Measurements from ENCODE around the gene TTC4. TPM values are rescaled to one million over a fixed set of nuclear protein-coding genes. Genes with fewer than 3 reads are reported as not detected.
"Not testable (repeated sequence)": the region's sequence is repeated elsewhere in the genome, so short reads cannot be mapped to it uniquely, and the experiment has no call there.

Gene TTC4
- total RNA-seq, 8 experiments from 2014 or later, result 22.2 to 38.2 (median 27.3) TPM

DNA sequence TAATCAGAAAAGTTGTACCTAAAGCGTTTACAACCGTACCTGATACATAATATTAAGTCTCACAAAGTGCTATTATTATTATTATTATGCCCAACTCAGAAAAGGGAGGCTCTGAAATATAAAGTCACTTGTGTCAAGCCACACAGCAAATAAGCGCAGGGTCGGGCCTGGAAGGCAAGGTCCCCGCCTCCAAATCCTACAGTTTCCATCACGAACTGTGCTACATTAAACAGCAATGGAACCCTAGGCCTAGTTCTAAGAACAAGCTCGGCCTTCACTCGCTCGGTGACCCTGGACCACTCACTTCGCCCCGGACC, 48.1 kb downstream of the TTC4 start:
- 0 to 6% (median 0%) methylated on average over 1 to 10 of the region's 11 CpGs for WGBS, 10 experiments
- Histone ChIP-seq H3K27ac (peak overlapping the region; percentile 38 to 42), H3K4me3 (peak overlapping the region; percentile 60 to 91 (median 72)), H3K4me1 (replicated peaks in 1 of 2) (peaks cover 6% of the 10 kb centered on the region in 2 donors)
- in situ Hi-C loops (cut with MboI; ENCODE audit: low pct_unique_long_range_greater_than_20kb in 2 of 9, low sequenced_read_pairs in 9 of 9, unreplicated experiment in 9 of 9), result no loop called here
- ATAC-seq (replicated peaks in 6 of 8), result peak in 3 of 8 experiments; percentile 3 to 4 (median 4)

DNA sequence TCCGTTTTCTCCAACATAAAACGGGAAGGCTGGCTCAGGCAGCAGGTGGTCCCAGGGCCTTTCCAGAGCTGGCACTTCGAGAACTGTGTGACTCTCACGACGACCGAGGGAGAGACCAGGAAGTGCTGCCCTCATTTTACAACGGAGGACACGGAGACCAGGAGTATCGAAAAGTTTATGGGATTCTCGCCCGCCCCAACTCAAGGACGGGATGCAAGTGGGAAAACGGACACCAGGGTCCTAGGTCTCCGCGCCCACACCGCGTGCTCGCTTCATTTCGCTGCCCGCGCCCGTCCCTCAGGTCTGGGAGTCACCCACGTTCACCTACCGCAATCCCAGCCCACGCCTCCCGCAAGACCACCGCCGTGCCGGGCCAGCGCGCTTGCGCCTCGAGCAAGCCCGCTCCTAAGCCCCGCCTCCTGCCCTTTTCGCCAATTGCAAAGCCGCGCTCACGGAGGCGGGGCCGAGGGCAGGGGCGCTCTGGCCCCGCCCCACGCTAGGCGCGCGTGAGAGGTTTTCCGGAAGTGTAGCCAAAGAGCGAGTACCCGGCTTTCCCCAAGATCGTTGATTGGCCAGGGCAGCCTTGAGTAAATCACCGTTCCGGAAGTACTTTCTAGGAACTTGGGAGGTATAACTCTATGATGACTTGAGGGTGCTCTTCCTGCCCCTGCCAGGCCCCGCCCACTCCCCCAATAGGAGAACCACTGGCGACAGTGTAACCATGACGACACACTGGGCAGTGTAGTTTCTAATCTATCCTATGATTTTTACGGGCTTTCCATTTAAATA, 48.7 kb downstream of the TTC4 start, which contains the start of gene PARS2:
TSS of gene PARS2 (minus strand) at position 391 of the 789 bp plus-strand sequence. CDS start 5,362 bp downstream, outside the sequence.
- peaks cover 6% of the 10 kb centered on the region in 2 donors for H3K4me1 ChIP-seq (replicated peaks in 1 of 2)
- peak within 1 kb of the TSS; percentile 38 to 42 for H3K27ac ChIP-seq
- H3K4me3 ChIP-seq, result peak within 1 kb of the TSS; percentile 60 to 91 (median 72)
- in situ Hi-C loops (cut with MboI; ENCODE audit: low pct_unique_long_range_greater_than_20kb in 2 of 9, low sequenced_read_pairs in 9 of 9, unreplicated experiment in 9 of 9), result no loop called here
- ATAC-seq (replicated peaks in 6 of 8), result peak; percentile 88 to 96 (median 94)
- WGBS, 10 experiments, result 0 to 2% (median 0%) methylated on average over 1 to 40 of the region's 57 CpGs; no CpG with 5 or more reads in 2 of the 10 experiments

DNA sequence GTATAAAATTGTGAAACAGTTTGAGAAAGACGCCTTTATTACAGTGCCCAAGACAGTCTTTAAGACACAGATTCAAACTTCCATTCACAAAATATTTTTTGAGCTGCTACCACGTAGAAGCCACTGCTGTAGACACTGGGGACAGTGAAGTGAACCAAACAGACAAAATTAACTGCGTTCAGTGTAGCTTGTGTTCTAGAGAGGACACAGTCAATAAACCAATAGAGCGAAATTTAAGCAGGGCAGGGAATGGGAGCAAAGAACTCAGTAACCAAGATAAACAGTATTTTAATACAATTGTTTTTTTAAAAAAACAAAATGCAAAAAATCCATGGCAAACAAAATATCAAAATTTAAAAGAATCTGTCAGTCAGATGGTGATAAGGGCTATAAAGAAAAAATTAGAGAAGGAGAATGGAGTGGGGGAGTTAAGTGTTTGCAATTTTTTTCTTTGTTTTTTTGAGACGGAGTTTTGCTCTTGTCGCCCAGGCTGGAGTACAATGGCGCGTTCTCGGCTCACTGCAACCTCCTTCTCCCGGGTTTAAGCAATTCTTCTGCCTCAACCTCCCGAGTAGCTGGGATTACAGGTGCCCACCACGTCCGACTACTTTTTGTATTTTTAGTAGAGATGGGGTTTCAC, 49.4 kb downstream of the TTC4 start:
- Histone ChIP-seq H3K4me1 (replicated peaks in 1 of 2) (peaks cover 6% of the 10 kb centered on the region in 2 donors), H3K4me3 (peak overlapping the region; percentile 32 to 47 (median 37)), H3K27ac (peak overlapping the region in 1 of 2 donors; percentile 5)
- WGBS, 10 experiments, result 0 to 80% (median 53%) methylated on average over 3 to 13 of the region's 13 CpGs
- peak; percentile 5 to 37 (median 30) for ATAC-seq (replicated peaks in 6 of 8)
- in situ Hi-C loops (cut with MboI; ENCODE audit: low pct_unique_long_range_greater_than_20kb in 2 of 9, low sequenced_read_pairs in 9 of 9, unreplicated experiment in 9 of 9), result no loop called here

DNA sequence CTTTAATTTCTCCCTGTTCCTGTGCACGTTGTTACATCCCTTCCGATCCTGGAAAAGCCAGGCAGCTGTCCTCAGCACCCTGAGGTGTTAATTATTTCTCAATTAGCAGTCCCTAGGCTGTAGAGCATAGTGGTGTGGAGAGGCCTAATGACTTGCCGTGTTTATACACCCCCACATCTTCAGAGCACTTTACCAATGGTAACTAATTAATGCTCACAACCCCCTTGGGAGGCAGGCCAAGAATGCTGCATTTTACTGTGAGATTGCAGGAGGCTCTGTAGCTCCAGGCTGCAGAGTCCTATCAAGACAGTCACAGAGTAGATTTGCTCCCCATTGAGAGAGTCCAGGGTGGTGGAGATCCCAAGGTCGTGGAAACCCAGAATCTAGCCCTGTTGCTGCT, 51.1 kb downstream of the TTC4 start:
- Histone ChIP-seq H3K4me3 (no peak overlapping the region), H3K27ac (no peak overlapping the region), H3K4me1 (replicated peaks in 1 of 2) (peaks cover 6% of the 10 kb centered on the region in 2 donors)
- no peak for ATAC-seq (replicated peaks in 6 of 8)
- in situ Hi-C loops (cut with MboI; ENCODE audit: low pct_unique_long_range_greater_than_20kb in 2 of 9, low sequenced_read_pairs in 9 of 9, unreplicated experiment in 9 of 9), result no loop called here
- 0 to 42% (median 28%) methylated on average over 1 to 4 of the region's 4 CpGs; no CpG with 5 or more reads in 3 of the 10 experiments for WGBS, 10 experiments

DNA sequence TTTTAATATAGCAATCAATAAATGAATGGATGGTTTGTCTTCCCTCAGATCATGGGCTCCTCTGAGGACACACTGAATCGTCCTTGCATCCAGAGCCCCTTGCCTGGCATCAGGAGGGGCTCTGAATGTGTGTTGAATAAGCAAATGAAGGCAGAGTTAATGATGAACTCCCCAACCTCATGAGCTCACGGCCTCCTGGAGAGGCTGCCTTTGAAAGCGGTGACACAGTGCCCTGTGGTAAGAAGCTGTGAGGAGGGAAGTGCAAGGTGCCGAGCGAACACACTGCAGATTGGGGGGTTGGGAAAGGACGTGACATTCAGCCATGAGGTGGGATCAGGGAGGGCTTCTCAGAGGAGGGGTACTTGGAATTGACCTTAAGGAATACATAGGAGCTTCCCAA, 51.9 kb downstream of the TTC4 start:
- H3K4me3 ChIP-seq, result no peak overlapping the region
- H3K4me1 ChIP-seq (replicated peaks in 1 of 2), result peaks cover 6% of the 10 kb centered on the region in 2 donors
- no peak overlapping the region for H3K27ac ChIP-seq
- in situ Hi-C loops (cut with MboI; ENCODE audit: low pct_unique_long_range_greater_than_20kb in 2 of 9, low sequenced_read_pairs in 9 of 9, unreplicated experiment in 9 of 9), result no loop called here
- no peak for ATAC-seq (replicated peaks in 6 of 8)
- WGBS, 10 experiments, result 0 to 39% (median 22%) methylated on average over 1 to 6 of the region's 6 CpGs; no CpG with 5 or more reads in 4 of the 10 experiments

DNA sequence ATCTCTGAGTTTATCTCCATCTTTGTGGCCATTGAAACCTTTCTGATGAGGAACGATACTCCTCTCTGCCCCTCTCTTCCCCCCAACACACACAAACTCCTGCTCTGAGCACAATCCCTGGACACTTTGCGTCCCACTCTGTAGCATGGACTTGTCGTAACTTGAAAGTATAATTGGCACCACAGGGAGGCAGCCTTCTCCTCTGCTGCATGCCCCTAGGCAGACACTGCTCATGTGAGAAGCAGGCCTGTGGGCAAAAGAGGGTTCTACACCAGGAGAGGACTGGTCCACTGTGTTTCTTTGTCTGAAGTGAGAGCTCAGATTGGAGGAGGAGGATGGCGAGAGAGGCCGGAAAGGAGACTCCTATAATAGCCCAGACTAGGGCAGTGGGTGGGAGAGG, 52.4 kb downstream of the TTC4 start:
- ATAC-seq (replicated peaks in 6 of 8), result no peak
- Histone ChIP-seq H3K4me1 (replicated peaks in 1 of 2) (peaks cover 3 to 4% of the 10 kb centered on the region in 2 donors), H3K4me3 (no peak overlapping the region), H3K27ac (no peak overlapping the region)
- in situ Hi-C loops (cut with MboI; ENCODE audit: low pct_unique_long_range_greater_than_20kb in 2 of 9, low sequenced_read_pairs in 9 of 9, unreplicated experiment in 9 of 9), result no loop called here
- WGBS, 10 experiments, result 79 to 100% (median 88%) methylated on average over 1 to 4 of the region's 5 CpGs; no CpG with 5 or more reads in 6 of the 10 experiments

DNA sequence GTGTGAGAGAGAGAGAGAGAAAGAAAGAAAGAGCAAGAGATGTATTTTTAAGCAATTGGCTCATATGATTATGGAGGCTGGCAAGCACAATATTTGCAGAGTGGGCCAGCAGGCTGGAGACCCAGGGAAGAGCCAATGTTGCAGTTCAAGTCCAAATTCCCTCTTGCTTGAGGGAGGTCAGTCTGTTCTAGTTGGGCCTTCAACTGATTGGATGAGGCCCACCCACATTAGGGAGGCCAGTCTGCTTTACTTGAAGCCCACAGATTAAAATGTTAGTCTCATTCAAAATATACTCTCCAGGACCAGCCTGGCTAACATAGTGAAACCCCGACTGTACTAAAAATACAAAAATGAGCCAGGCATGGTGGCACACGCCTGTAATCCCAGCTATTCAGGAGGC, 57.3 kb downstream of the TTC4 start:
- H3K27ac ChIP-seq, result no peak overlapping the region
- no peak for ATAC-seq (replicated peaks in 6 of 8)
- in situ Hi-C loops (cut with MboI; ENCODE audit: low pct_unique_long_range_greater_than_20kb in 2 of 9, low sequenced_read_pairs in 9 of 9, unreplicated experiment in 9 of 9), result no loop called here
- H3K4me1 ChIP-seq (replicated peaks in 1 of 2), result peaks cover 0 to 8% of the 10 kb centered on the region in 2 donors
- no peak overlapping the region for H3K4me3 ChIP-seq
- 0 to 93% (median 48%) methylated on average over 1 to 2 of the region's 2 CpGs; no CpG with 5 or more reads in 4 of the 10 experiments for WGBS, 10 experiments

DNA sequence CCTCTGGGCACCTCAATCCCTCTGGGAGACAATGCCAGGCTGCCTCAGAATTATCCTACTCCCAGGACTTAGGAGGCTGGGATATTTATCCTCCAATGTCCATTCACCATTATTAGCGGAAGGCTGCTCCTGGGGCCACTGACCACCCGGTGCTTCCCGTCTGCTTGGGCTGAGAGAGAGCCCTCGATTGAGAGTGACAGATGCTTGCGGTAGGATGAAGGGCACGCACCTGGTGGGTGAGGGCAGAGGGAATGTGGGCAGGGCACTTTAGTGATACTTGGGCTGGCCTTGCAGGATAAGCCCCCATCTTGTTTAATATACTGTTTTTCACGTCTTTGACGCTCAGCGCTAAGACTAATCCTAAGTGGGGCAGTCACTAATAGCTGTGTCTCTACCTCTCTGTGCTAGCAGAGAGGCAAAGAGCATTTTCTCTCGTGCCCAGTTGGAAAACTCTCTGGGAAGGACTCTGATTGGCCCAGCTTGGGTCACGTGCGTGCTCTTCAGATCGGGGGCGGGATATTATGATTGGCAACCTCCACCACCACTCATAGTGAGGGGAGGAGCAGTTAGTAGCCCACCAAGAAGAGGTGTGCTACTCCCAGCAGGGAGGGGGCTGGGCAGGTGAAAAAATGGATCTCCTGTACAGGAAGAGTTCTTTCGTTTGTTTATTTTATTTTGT, 59.3 kb downstream of the TTC4 start:
- in situ Hi-C loops (cut with MboI; ENCODE audit: low pct_unique_long_range_greater_than_20kb in 2 of 9, low sequenced_read_pairs in 9 of 9, unreplicated experiment in 9 of 9), result loop anchor here in 1 of 9 experiments (25.0 kb wide), 1 partner anchor 713 kb away; the partner anchor contains the start of genes TCEANC2 and TMEM59
- H3K27ac ChIP-seq, result no peak overlapping the region
- H3K4me1 ChIP-seq (replicated peaks in 1 of 2), result peaks cover 0 to 8% of the 10 kb centered on the region in 2 donors
- WGBS, 10 experiments, result 14 to 80% (median 60%) methylated on average over 1 to 13 of the region's 15 CpGs; no CpG with 5 or more reads in 2 of the 10 experiments
- peak in 6 of 8 experiments; percentile 61 to 89 (median 70) for ATAC-seq (replicated peaks in 6 of 8)
- no peak overlapping the region for H3K4me3 ChIP-seq

DNA sequence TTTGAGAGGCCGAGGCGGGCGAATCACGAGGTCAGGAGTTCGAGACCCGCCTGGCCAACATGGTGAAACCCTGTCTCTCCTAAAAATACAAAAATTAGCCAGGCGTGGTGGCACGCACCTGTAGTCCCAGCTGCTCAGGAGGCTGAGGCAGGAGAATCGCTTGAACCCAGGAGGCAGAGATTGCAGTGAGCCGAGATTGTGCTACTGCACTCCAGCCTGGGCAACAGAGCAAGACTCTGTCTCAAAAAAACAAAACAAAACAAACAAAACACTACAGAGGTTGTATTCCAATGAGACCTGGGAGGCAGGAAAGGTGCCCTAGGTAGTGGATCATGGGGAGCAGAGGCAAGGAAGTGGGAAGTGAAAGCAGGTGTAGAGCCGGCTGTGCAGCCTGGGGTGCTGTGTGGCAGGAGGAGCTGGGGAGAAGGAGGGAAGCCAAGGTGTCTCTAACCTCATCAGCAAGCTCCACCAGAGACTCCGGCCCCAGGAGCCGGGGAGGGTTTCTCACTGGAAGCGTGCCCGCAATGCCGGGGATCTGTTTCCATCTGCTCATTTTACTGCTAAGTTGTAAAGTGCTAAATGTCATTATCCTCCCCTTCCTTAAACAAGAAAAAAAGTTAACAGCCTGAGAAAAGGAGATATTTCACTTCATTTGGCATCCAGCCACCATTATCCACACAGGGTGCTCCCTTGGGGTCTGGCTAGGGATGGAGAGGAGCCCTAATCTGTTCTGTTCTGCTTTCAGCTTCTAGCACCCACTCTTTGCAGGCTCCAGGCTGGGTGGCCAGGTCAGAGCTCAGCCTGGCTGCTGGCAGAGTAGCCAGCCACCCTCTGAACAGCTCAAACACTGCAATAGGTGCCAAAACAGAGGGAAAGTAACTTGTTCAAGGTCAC, 60.4 kb downstream of the TTC4 start:
- WGBS, 10 experiments, result 60 to 96% (median 88%) methylated on average over 1 to 11 of the region's 16 CpGs; no CpG with 5 or more reads in 3 of the 10 experiments
- not testable (repeated sequence) for H3K4me1 ChIP-seq (replicated peaks in 1 of 2); H3K27ac ChIP-seq; ATAC-seq (replicated peaks in 6 of 8); H3K4me3 ChIP-seq
- in situ Hi-C loops (cut with MboI; ENCODE audit: low pct_unique_long_range_greater_than_20kb in 2 of 9, low sequenced_read_pairs in 9 of 9, unreplicated experiment in 9 of 9), result loop anchor here in 1 of 9 experiments (25.0 kb wide), 1 partner anchor 714 kb away; the partner anchor contains the start of genes TCEANC2 and TMEM59

DNA sequence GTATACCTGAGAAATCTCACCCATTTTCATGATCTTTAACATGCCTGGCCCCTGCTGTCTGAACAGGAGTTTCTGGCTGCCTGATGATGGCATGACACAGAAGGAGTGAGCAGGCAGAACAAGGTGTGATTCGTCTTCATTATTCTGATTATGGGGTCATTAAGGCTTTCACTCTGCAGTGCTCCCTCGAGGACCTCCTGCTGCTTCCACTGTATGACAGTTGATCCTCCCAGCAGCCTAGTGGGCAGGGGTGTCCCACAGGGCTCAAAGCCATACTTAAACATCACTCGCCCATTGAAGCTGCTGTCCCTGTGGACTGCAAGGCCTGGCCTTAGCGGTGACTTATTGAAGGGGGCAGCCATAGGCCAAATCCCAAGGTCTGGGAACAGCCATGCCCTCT, 61.4 kb downstream of the TTC4 start:
- 0 to 62% (median 42%) methylated on average over 1 to 3 of the region's 4 CpGs; no CpG with 5 or more reads in 4 of the 10 experiments for WGBS, 10 experiments
- peak in 3 of 8 experiments; percentile 10 to 36 (median 12) for ATAC-seq (replicated peaks in 6 of 8)
- peaks cover 0 to 8% of the 10 kb centered on the region in 2 donors for H3K4me1 ChIP-seq (replicated peaks in 1 of 2)
- H3K4me3 ChIP-seq, result no peak overlapping the region
- in situ Hi-C loops (cut with MboI; ENCODE audit: low pct_unique_long_range_greater_than_20kb in 2 of 9, low sequenced_read_pairs in 9 of 9, unreplicated experiment in 9 of 9), result loop anchor here in 1 of 9 experiments (25.0 kb wide), 1 partner anchor 715 kb away; the partner anchor contains the start of genes TCEANC2 and TMEM59
- no peak overlapping the region for H3K27ac ChIP-seq

DNA sequence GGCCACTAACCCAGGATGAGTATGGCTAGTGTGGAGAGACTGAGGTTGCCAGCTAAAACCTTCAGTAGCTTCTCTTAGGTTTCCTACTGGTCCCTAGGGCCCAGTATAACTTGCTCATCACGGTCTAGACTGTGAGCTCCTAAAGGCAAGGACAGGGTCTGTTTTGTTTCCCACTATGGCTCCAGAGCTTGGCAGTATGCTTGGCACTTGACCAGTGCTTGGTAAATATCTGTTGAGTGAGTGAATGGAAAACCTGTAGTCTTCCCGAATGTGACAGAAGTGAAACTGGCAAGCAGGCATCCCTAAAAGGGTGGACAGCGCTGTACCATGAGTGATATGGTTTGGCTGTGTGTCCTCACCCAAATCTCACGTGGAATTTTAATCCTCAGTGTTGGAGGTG, 61.8 kb downstream of the TTC4 start:
- Histone ChIP-seq H3K4me3 (no peak overlapping the region), H3K27ac (no peak overlapping the region), H3K4me1 (replicated peaks in 1 of 2) (peaks cover 0 to 8% of the 10 kb centered on the region in 2 donors)
- ATAC-seq (replicated peaks in 6 of 8), result no peak
- in situ Hi-C loops (cut with MboI; ENCODE audit: low pct_unique_long_range_greater_than_20kb in 2 of 9, low sequenced_read_pairs in 9 of 9, unreplicated experiment in 9 of 9), result loop anchor here in 1 of 9 experiments (25.0 kb wide), 1 partner anchor 715 kb away; the partner anchor contains the start of genes TCEANC2 and TMEM59
- 21 to 100% (median 88%) methylated on average over 1 to 4 of the region's 4 CpGs; no CpG with 5 or more reads in 1 of the 10 experiments for WGBS, 10 experiments

Measured in motor neuron (in vitro differentiated cells).